OCI-LY7 (cell line): ENCODE data around the gene DIAPH3. TPM values are rescaled to one million over a fixed set of nuclear protein-coding genes. Genes with fewer than 3 reads are reported as not detected.
"Not testable (repeated sequence)": the region's sequence is repeated elsewhere in the genome, so short reads cannot be mapped to it uniquely, and the experiment has no call there.

Experiments
- BruUV-seq: library from RNA; stranded (reverse); fragments of 400-500 nt; replicated peaks from 2 replicates; lab custom pipeline; 2021; lab: Mats Ljungman, UMichigan
- CTCF ChIA-PET: fragments of 300-600 bp; sonication (Branson Sonifier 250); formaldehyde crosslinking; loops from one replicate; lab custom pipeline; 2022; ENCODE audit warnings: antibody characterized with exemption; ENCODE audit not compliant: unreplicated experiment; lab: Charles Lee
- POLR2A ChIA-PET: fragments of 300-600 bp; sonication (Branson Sonifier 250); formaldehyde crosslinking; loops from one replicate; lab custom pipeline; 2022; ENCODE audit warnings: antibody characterized with exemption; lab: Charles Lee
- DNase-seq: peaks from one replicate; pipeline ENCODE4 v3.0.0-alpha.2; 2015; ENCODE audit warnings: low spot score
- H2AFZ ChIP-seq: fragments of 200-600 bp; sonication (generic), shearing (Covaris generic); 2 replicates; pipeline ENCODE4 v1.6.1; 2014; ENCODE audit warnings: mild to moderate bottlenecking, antibody characterized with exemption, low read length, moderate library complexity
- H3K27ac ChIP-seq: fragments of 200-600 bp; sonication (generic); 2 replicates; pipeline ENCODE4 v1.5.1; 2014; ENCODE audit warnings: mixed run types, low read depth, mild to moderate bottlenecking, moderate library complexity, low read length, inconsistent platforms; ENCODE audit not compliant: poor library complexity, severe bottlenecking
- H3K36me3 ChIP-seq: fragments of 200-600 bp; sonication (generic); 2 replicates; pipeline ENCODE4 v1.6.1; 2014; ENCODE audit warnings: mild to moderate bottlenecking, antibody characterized with exemption, low read length, moderate library complexity, mixed read lengths; ENCODE audit not compliant: insufficient read depth
- H3K4me1 ChIP-seq: fragments of 200-600 bp; sonication (generic); 2 replicates; pipeline ENCODE4 v1.5.1; 2014; ENCODE audit warnings: mild to moderate bottlenecking, low read length; ENCODE audit not compliant: insufficient read depth, poor library complexity, severe bottlenecking
- H3K4me2 ChIP-seq: fragments of 200-600 bp; sonication (generic); 2 replicates; pipeline ENCODE4 v1.6.1; 2014; ENCODE audit warnings: mild to moderate bottlenecking, low read length
- H3K4me3 ChIP-seq: fragments of 200-600 bp; sonication (generic); 2 replicates; pipeline ENCODE4 v1.5.1; 2014; ENCODE audit warnings: mild to moderate bottlenecking, low read depth, low read length; ENCODE audit not compliant: poor library complexity, severe bottlenecking
- H3K79me2 ChIP-seq: fragments of 200-600 bp; sonication (generic); 2 replicates; pipeline ENCODE4 v1.6.1; 2016; ENCODE audit warnings: low read depth, mild to moderate bottlenecking, low read length, moderate library complexity, mixed read lengths; ENCODE audit not compliant: insufficient read depth
- H3K9me2 ChIP-seq: fragments of 200-600 bp; sonication (generic); 2 replicates; pipeline ENCODE4 v1.6.1; 2016; ENCODE audit warnings: mild to moderate bottlenecking, low read length, mixed read lengths; ENCODE audit not compliant: insufficient read depth
- H3K9me3 ChIP-seq: fragments of 200-600 bp; sonication (generic); 2 replicates; pipeline ENCODE4 v1.6.1; 2014; ENCODE audit warnings: mild to moderate bottlenecking, mixed run types, low read length, mixed read lengths
- H4K20me1 ChIP-seq: fragments of 200-600 bp; sonication (generic); 2 replicates; pipeline ENCODE4 v1.6.1; 2014; ENCODE audit warnings: mild to moderate bottlenecking, antibody characterized with exemption, low read length, moderate library complexity, mixed read lengths; ENCODE audit not compliant: insufficient read depth
- CTCF ChIP-seq: fragments of 200-600 bp; sonication (generic); conservative IDR thresholded peaks from 2 replicates; pipeline ENCODE4 v1.5.1; 2014; ENCODE audit warnings: mild to moderate bottlenecking, antibody characterized with exemption, low read length, moderate library complexity, mixed read lengths
- EZH2phosphoT487 ChIP-seq: fragments of 200-600 bp; sonication (generic); IDR thresholded peaks from 2 replicates; pipeline ENCODE4 v1.6.1; 2018; ENCODE audit warnings: low read depth, borderline replicate concordance, mild to moderate bottlenecking, mixed run types, antibody characterized with exemption, low read length, moderate library complexity, mixed read lengths
- intact Hi-C: fragments of 100-400 bp; cut with micrococcal nuclease; formaldehyde crosslinking; loops from one replicate; pipeline ENCODE4 v1.10.0; 2022; ENCODE audit not compliant: unreplicated experiment
- total RNA-seq, 2 experiments: library from RNA; depleted of rRNA in 1 of 2; stranded (reverse); fragments of >200 nt in 1 of 2; shearing (Covaris generic) in 1 of 2; gene quantifications; 2 replicates each; pipeline ENCODE4 v1.2.3, GENCODE V29; 2014 to 2022

Gene DIAPH3
- total RNA-seq, 2 experiments from 2014 or later = 33.5 to 37.2 TPM

- H3K4me2 ChIP-seq = no peak overlapping the region
- no peaks in the 10 kb centered on the region for H3K79me2 ChIP-seq
- no peaks in the 10 kb centered on the region for H3K9me2 ChIP-seq
- H3K36me3 ChIP-seq = 0 out of 2 replicates have a peak, but pooled peaks cover 8% of the 10 kb centered on the region
- no TSS peak for BruUV-seq
- TF ChIP-seq CTCF = no peak
- TF ChIP-seq EZH2phosphoT487 = no peak
- no peak overlapping the region for H2AFZ ChIP-seq
- no peak overlapping the region for H3K27ac ChIP-seq
- POLR2A ChIA-PET = interaction anchor here (0.6 to 1.1 kb wide), 2 partner anchors 45 to 112 kb away, joined by 3 to 4 read pairs; no protein-coding TSS in a partner anchor
- no peak for DNase-seq
- no peak overlapping the region for H3K4me3 ChIP-seq
- no peaks in the 10 kb centered on the region for H3K9me3 ChIP-seq
- no peaks in the 10 kb centered on the region for H3K4me1 ChIP-seq
- intact Hi-C loops = no loop called here
- CTCF ChIA-PET = no interaction called here
- H4K20me1 ChIP-seq = no peaks in the 10 kb centered on the region
Measured at GRCh38 chr13:60062502-60062901, 101.2 kb downstream of the DIAPH3 start.

- POLR2A ChIA-PET = interaction anchor here (1.1 to 2.0 kb wide), 4 partner anchors 8 to 242 kb away, joined by 3 to 6 read pairs (median 4); no protein-coding TSS in a partner anchor
- no peaks in the 10 kb centered on the region for H4K20me1 ChIP-seq
- CTCF ChIA-PET = no interaction called here
- H3K9me3 ChIP-seq = no peaks in the 10 kb centered on the region
- no peak overlapping the region for H3K4me2 ChIP-seq
- H3K9me2 ChIP-seq = no peaks in the 10 kb centered on the region
- H3K4me3 ChIP-seq = no peak overlapping the region
- TF ChIP-seq EZH2phosphoT487 (no peak), CTCF (no peak)
- H3K36me3 ChIP-seq = 0 out of 2 replicates have a peak, but pooled peaks cover 8% of the 10 kb centered on the region
- no peaks in the 10 kb centered on the region for H3K4me1 ChIP-seq
- H3K79me2 ChIP-seq = no peaks in the 10 kb centered on the region
- H3K27ac ChIP-seq = no peak overlapping the region
- intact Hi-C loops = no loop called here
- DNase-seq = no peak
- no peak overlapping the region for H2AFZ ChIP-seq
- BruUV-seq = no TSS peak
Measured at GRCh38 chr13:60061737-60062136, 102.0 kb downstream of the DIAPH3 start.

- TF ChIP-seq CTCF (no peak), EZH2phosphoT487 (no peak)
- no peak overlapping the region for H2AFZ ChIP-seq
Measured at GRCh38 chr13:60051754-60052285, 111.9 kb downstream of the DIAPH3 start.

GRCh38 chr13:60048353-60048752 is 115.4 kb downstream of the DIAPH3 start:
- H3K36me3 ChIP-seq, H3K79me2 ChIP-seq, H3K4me2 ChIP-seq, H3K9me2 ChIP-seq, intact Hi-C loops, H3K4me3 ChIP-seq, H3K27ac ChIP-seq, DNase-seq, H2AFZ ChIP-seq, H3K9me3 ChIP-seq, BruUV-seq, POLR2A ChIA-PET, H3K4me1 ChIP-seq, H4K20me1 ChIP-seq, CTCF ChIA-PET: not testable (repeated sequence)

More at GRCh38 chr13:60051754-60052285, 111.9 kb downstream of the DIAPH3 start:
- CTCF ChIA-PET = no interaction called here
- Histone ChIP-seq H4K20me1 (no peaks in the 10 kb centered on the region), H3K4me3 (no peak overlapping the region), H3K9me2 (no peaks in the 10 kb centered on the region), H3K4me2 (no peak overlapping the region), H3K36me3 (no peaks in the 10 kb centered on the region), H3K9me3 (no peaks in the 10 kb centered on the region), H3K4me1 (no peaks in the 10 kb centered on the region), H3K27ac (no peak overlapping the region), H3K79me2 (no peaks in the 10 kb centered on the region)
- intact Hi-C loops = no loop called here
- DNase-seq = no peak
- no TSS peak for BruUV-seq
- POLR2A ChIA-PET = no interaction called here
